HL-60 (cell line): ENCODE results near the gene TTC33.

Source experiments
- GABPA ChIP-seq: IDR thresholded peaks from 2 replicates; pipeline ENCODE4 v1.6.1; 2012; ENCODE audit warnings: low read depth
- POLR2AphosphoS5 ChIP-seq: IDR thresholded peaks from 2 replicates; pipeline ENCODE4 v1.6.1; 2012; ENCODE audit warnings: low read depth
- SPI1 ChIP-seq: IDR thresholded peaks from 2 replicates; pipeline ENCODE4 v1.6.1; 2012; ENCODE audit warnings: low read depth, mild to moderate bottlenecking, borderline replicate concordance
- TF ChIP-seq, protein P1 (sequence below): IDR thresholded peaks from one replicate; pipeline ENCODE4 v1.5.1; 2011; ENCODE audit warnings: low read length, control low read depth, inconsistent platforms; ENCODE audit not compliant: insufficient read depth
- TF ChIP-seq, protein P2 (sequence below): IDR thresholded peaks from 2 replicates; pipeline ENCODE4 v1.6.1; 2012; ENCODE audit warnings: low read depth; ENCODE audit not compliant: insufficient replicate concordance

DNA sequence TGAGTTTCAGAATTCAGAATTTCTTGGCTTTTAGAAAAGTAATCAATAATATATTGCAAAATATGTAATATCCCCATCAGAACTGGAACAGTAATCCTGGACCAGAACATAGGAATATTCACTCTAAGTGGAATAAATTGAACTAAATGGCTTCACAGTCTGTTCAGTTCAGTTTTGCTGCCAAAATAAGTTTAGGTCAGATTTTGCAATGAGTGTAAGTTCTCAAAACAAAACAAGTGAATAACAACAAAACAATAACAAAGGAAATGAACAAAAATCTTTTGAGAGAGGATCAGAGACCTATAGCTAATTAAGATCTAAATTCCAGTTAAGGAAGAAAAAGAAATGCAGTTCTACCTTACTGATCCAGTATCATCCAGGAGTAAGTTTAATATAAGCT is 66.8 kb downstream of the TTC33 start:
- TF ChIP-seq GABPA (no peak), POLR2AphosphoS5 (no peak), SPI1 (no peak)
- TF ChIP-seq, protein P1, sequence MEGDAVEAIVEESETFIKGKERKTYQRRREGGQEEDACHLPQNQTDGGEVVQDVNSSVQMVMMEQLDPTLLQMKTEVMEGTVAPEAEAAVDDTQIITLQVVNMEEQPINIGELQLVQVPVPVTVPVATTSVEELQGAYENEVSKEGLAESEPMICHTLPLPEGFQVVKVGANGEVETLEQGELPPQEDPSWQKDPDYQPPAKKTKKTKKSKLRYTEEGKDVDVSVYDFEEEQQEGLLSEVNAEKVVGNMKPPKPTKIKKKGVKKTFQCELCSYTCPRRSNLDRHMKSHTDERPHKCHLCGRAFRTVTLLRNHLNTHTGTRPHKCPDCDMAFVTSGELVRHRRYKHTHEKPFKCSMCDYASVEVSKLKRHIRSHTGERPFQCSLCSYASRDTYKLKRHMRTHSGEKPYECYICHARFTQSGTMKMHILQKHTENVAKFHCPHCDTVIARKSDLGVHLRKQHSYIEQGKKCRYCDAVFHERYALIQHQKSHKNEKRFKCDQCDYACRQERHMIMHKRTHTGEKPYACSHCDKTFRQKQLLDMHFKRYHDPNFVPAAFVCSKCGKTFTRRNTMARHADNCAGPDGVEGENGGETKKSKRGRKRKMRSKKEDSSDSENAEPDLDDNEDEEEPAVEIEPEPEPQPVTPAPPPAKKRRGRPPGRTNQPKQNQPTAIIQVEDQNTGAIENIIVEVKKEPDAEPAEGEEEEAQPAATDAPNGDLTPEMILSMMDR, result no peak
- TF ChIP-seq, protein P2, sequence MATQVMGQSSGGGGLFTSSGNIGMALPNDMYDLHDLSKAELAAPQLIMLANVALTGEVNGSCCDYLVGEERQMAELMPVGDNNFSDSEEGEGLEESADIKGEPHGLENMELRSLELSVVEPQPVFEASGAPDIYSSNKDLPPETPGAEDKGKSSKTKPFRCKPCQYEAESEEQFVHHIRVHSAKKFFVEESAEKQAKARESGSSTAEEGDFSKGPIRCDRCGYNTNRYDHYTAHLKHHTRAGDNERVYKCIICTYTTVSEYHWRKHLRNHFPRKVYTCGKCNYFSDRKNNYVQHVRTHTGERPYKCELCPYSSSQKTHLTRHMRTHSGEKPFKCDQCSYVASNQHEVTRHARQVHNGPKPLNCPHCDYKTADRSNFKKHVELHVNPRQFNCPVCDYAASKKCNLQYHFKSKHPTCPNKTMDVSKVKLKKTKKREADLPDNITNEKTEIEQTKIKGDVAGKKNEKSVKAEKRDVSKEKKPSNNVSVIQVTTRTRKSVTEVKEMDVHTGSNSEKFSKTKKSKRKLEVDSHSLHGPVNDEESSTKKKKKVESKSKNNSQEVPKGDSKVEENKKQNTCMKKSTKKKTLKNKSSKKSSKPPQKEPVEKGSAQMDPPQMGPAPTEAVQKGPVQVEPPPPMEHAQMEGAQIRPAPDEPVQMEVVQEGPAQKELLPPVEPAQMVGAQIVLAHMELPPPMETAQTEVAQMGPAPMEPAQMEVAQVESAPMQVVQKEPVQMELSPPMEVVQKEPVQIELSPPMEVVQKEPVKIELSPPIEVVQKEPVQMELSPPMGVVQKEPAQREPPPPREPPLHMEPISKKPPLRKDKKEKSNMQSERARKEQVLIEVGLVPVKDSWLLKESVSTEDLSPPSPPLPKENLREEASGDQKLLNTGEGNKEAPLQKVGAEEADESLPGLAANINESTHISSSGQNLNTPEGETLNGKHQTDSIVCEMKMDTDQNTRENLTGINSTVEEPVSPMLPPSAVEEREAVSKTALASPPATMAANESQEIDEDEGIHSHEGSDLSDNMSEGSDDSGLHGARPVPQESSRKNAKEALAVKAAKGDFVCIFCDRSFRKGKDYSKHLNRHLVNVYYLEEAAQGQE, result no peak
